Stomach (tissue), 4 donors: ENCODE results near the gene EML5.

Experiments used
- POLR2A ChIP-seq, 4 donors: fragments of 450-650 bp; IDR thresholded peaks; one replicate each; pipeline ENCODE4 v1.6.1; 2016; ENCODE audit warnings: antibody characterized with exemption in 4 of 4, control low read depth in 2 of 4, mild to moderate bottlenecking in 1 of 4, moderate library complexity in 1 of 4
- TF ChIP-seq, protein P1 (sequence below), 7 experiments: fragments of 450-650 bp in 4 of 7; fragments of 200-600 bp in 3 of 7; sonication (generic) in 3 of 7; IDR thresholded peaks; one replicate each; pipeline ENCODE4 v1.5.1; 2016 to 2019; ENCODE audit warnings: antibody characterized with exemption in 7 of 7, control low read depth in 2 of 7, mild to moderate bottlenecking in 1 of 7

DNA sequence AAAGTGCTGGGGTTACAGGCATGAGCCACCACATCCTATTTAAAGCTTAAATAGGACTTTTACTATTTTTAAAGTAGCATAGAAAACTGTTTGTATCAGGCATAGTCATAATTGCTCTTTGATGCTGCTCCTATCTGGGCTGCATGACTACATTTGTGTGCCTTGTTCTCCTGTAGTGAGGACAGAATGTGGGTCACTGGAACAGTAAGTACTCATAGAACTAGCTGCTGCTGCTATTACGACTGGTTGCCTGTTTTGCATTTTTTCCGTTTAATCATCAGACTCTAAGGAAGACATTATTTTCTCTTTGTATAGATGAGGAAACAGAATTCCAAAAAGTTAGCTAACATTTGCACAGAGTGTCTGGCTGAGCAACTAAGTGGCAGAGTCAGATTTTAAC is 187.2 kb downstream of the EML5 start:
- TF ChIP-seq, protein P1, sequence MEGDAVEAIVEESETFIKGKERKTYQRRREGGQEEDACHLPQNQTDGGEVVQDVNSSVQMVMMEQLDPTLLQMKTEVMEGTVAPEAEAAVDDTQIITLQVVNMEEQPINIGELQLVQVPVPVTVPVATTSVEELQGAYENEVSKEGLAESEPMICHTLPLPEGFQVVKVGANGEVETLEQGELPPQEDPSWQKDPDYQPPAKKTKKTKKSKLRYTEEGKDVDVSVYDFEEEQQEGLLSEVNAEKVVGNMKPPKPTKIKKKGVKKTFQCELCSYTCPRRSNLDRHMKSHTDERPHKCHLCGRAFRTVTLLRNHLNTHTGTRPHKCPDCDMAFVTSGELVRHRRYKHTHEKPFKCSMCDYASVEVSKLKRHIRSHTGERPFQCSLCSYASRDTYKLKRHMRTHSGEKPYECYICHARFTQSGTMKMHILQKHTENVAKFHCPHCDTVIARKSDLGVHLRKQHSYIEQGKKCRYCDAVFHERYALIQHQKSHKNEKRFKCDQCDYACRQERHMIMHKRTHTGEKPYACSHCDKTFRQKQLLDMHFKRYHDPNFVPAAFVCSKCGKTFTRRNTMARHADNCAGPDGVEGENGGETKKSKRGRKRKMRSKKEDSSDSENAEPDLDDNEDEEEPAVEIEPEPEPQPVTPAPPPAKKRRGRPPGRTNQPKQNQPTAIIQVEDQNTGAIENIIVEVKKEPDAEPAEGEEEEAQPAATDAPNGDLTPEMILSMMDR (IDR thresholded peaks at IDR 0.05): no peak
- no peak for TF ChIP-seq POLR2A (IDR thresholded peaks at IDR 0.05)
